Osteoblast (primary cell): ENCODE measurements around the gene RHNO1. TPM values are rescaled to one million over a fixed set of nuclear protein-coding genes. Genes with fewer than 3 reads are reported as not detected.

ENCODE experiments used
- DNase-seq: peaks from one replicate; pipeline ENCODE4 v3.0.0; 2011; ENCODE audit warnings: low spot score, mixed read lengths; ENCODE audit not compliant: insufficient read length; ENCODE audit errors: missing footprints
- H2AFZ ChIP-seq: 2 replicates; pipeline ENCODE4 v1.6.0; 2011; ENCODE audit warnings: mild to moderate bottlenecking, low read length
- H3K27ac ChIP-seq: 2 replicates; pipeline ENCODE4 v1.5.1; 2011; ENCODE audit warnings: mild to moderate bottlenecking, low read depth, low read length, moderate library complexity
- H3K27me3 ChIP-seq: 2 replicates; pipeline ENCODE4 v1.6.0; 2012; ENCODE audit warnings: mild to moderate bottlenecking, control low read depth, inconsistent platforms, low read length, moderate library complexity; ENCODE audit not compliant: insufficient read depth
- H3K36me3 ChIP-seq: 2 replicates; pipeline ENCODE4 v1.5.1; 2011; ENCODE audit warnings: mild to moderate bottlenecking, low read length, control low read depth, moderate library complexity; ENCODE audit not compliant: insufficient read depth
- H3K4me1 ChIP-seq: 2 replicates; pipeline ENCODE4 v1.5.1; 2011; ENCODE audit warnings: mild to moderate bottlenecking, low read length, control low read depth, moderate library complexity; ENCODE audit not compliant: insufficient read depth
- H3K4me2 ChIP-seq: 2 replicates; pipeline ENCODE4 v1.6.0; 2011; ENCODE audit warnings: mild to moderate bottlenecking, low read length; ENCODE audit not compliant: insufficient read depth
- H3K4me3 ChIP-seq: fragments of 200-600 bp; sonication (generic); 3 replicates; pipeline ENCODE4 v1.5.1; 2012; ENCODE audit warnings: mild to moderate bottlenecking, low read length, inconsistent platforms; ENCODE audit not compliant: insufficient read depth
- H3K79me2 ChIP-seq: 2 replicates; pipeline ENCODE4 v1.6.0; 2012; ENCODE audit warnings: mild to moderate bottlenecking, low read length, control low read depth, inconsistent platforms; ENCODE audit not compliant: insufficient read depth
- H3K9me3 ChIP-seq: 2 replicates; pipeline ENCODE4 v1.5.1; 2011; ENCODE audit warnings: low read depth, low read length, control low read depth
- H4K20me1 ChIP-seq: 2 replicates; pipeline ENCODE4 v1.6.0; 2012; ENCODE audit warnings: mild to moderate bottlenecking, low read length, control low read depth; ENCODE audit not compliant: insufficient read depth
- total RNA-seq: library from RNA; depleted of rRNA; stranded (reverse); fragments of >200 nt; gene quantifications from 2 replicates; pipeline ENCODE4 v1.2.3, GENCODE V29; 2012
- TF ChIP-seq, protein P1 (sequence below): IDR thresholded peaks from 2 replicates; pipeline ENCODE4 v1.5.1; 2011; ENCODE audit warnings: mild to moderate bottlenecking, low read depth, low read length, moderate library complexity; ENCODE audit errors: extremely low read depth

RHNO1 gene
- total RNA-seq, 1 donor: 28.6 TPM

DNA sequence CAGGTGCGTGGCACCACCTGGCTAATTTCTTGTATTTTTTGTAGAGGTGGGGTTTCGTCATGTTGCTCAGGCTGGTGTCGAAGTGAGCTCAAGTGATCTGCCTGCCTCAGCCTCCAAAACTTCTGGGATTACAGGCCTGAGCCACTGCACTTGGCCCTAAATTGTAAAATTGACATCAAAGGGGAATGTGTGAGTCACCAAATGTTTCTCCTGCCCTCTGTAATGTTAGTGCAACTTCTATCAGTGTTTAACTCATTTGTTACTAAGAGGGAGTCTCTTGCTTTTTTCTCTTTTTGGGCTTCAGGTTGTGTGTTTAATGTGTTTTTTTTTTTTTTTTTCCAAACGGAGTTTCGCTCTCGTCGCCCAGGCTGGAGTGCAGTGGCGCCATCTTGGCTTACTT is 16.0 kb downstream of the RHNO1 start:
- Histone ChIP-seq H3K36me3 (peaks cover 17% of the 10 kb centered on the region), H3K79me2 (peaks cover 71% of the 10 kb centered on the region), H3K4me1 (peaks cover 33% of the 10 kb centered on the region), H3K27me3 (no peaks in the 10 kb centered on the region), H2AFZ (no peak overlapping the region), H3K4me2 (peak overlapping the region; percentile 25), H3K4me3 (no peak overlapping the region), H4K20me1 (peaks cover 31% of the 10 kb centered on the region), H3K9me3 (no peaks in the 10 kb centered on the region), H3K27ac (peak overlapping the region; percentile 51)
- TF ChIP-seq, protein P1, sequence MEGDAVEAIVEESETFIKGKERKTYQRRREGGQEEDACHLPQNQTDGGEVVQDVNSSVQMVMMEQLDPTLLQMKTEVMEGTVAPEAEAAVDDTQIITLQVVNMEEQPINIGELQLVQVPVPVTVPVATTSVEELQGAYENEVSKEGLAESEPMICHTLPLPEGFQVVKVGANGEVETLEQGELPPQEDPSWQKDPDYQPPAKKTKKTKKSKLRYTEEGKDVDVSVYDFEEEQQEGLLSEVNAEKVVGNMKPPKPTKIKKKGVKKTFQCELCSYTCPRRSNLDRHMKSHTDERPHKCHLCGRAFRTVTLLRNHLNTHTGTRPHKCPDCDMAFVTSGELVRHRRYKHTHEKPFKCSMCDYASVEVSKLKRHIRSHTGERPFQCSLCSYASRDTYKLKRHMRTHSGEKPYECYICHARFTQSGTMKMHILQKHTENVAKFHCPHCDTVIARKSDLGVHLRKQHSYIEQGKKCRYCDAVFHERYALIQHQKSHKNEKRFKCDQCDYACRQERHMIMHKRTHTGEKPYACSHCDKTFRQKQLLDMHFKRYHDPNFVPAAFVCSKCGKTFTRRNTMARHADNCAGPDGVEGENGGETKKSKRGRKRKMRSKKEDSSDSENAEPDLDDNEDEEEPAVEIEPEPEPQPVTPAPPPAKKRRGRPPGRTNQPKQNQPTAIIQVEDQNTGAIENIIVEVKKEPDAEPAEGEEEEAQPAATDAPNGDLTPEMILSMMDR: no peak
- peak; percentile 68 for DNase-seq

DNA sequence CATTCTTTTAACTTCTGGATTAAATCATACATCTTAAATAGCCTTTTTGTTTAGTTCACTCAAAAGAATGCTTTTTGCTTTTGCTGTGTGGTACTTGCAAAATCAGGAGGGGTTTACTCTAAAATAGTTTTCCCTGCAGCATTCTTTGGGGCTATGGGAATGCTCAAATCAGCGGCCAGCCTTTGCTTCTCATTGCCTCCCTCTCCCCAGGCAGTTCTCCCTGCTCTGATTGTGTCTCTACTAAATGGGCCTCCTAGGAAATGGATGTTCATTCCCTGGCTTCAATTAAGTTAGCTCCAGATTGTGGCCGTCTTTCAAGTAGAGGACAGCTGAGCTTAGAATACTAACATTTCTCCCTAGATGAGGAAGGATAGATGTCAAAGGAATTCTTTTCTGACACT is 18.0 kb downstream of the RHNO1 start:
- no peak overlapping the region for H3K4me2 ChIP-seq
- H3K27me3 ChIP-seq: no peaks in the 10 kb centered on the region
- H3K27ac ChIP-seq: no peak overlapping the region
- no peak overlapping the region for H2AFZ ChIP-seq
- H3K9me3 ChIP-seq: no peaks in the 10 kb centered on the region
- peaks cover 3% of the 10 kb centered on the region for H3K36me3 ChIP-seq
- DNase-seq: peak; percentile 52
- H4K20me1 ChIP-seq: peaks cover 40% of the 10 kb centered on the region
- peaks cover 88% of the 10 kb centered on the region for H3K79me2 ChIP-seq
- H3K4me3 ChIP-seq: no peak overlapping the region
- TF ChIP-seq, protein P1: no peak
- H3K4me1 ChIP-seq: peaks cover 31% of the 10 kb centered on the region

DNA sequence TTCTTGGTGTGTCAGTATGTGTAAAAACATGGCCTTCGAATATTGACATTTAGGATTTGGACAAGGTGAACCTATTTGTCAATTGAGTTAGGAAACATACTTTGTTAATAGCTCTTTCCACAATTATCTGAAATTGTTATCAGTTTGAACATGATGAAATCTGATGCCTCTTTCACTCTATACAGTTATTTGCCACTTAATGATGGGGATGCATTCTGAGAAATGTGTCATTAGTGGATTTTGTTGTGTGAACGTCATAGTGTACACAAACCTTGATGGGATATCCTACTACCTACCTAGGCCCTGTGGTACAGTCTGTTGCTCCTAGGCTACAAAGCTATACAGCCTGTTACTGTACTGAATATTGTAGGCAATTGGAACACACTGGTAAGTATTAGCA is 18.5 kb downstream of the RHNO1 start:
- Histone ChIP-seq H2AFZ (no peak overlapping the region), H3K27me3 (no peaks in the 10 kb centered on the region), H3K27ac (peak overlapping the region; percentile 1), H3K4me1 (peaks cover 27% of the 10 kb centered on the region), H3K4me2 (no peak overlapping the region), H3K79me2 (peaks cover 93% of the 10 kb centered on the region), H3K36me3 (peaks cover 3% of the 10 kb centered on the region), H4K20me1 (peaks cover 43% of the 10 kb centered on the region), H3K9me3 (no peaks in the 10 kb centered on the region), H3K4me3 (no peak overlapping the region)
- TF ChIP-seq, protein P1: no peak
- no peak for DNase-seq

DNA sequence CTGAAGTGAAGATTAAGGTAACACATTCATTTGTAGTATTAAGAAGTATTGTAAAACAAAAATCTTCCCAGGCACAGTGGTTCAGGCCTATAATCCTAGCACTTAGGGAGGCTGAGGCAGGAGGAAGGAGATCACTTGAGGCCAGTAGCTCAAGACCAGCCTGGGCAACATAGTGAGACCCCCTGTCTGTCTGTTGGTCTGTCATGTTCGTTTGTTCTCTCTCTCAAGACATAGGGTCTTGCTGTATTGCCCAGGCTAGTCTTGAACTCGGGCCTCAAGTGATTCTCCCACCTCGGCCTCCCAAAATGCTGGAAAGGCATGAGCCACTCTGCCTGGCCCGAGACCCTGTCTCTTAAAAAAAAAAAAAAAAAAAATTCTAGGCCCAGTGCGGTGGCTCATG is 20.4 kb downstream of the RHNO1 start:
- H3K27me3 ChIP-seq: no peaks in the 10 kb centered on the region
- H3K4me3 ChIP-seq: no peak overlapping the region
- H4K20me1 ChIP-seq: peaks cover 41% of the 10 kb centered on the region
- H2AFZ ChIP-seq: no peak overlapping the region
- no peak overlapping the region for H3K4me2 ChIP-seq
- peaks cover 94% of the 10 kb centered on the region for H3K79me2 ChIP-seq
- H3K27ac ChIP-seq: no peak overlapping the region
- peaks cover 20% of the 10 kb centered on the region for H3K4me1 ChIP-seq
- peaks cover 3% of the 10 kb centered on the region for H3K36me3 ChIP-seq
- DNase-seq: no peak
- H3K9me3 ChIP-seq: no peaks in the 10 kb centered on the region
- TF ChIP-seq, protein P1: no peak
